ENCODE measurements around the gene STRIT1. TPM values are rescaled to one million over a fixed set of nuclear protein-coding genes. Genes with fewer than 3 reads are reported as not detected.

STRIT1 gene
- total and polyA plus RNA-seq, 2 of the 4 experiments (the other 2 are of a cell fraction), result not detected

- in situ Hi-C loops (cut with MboI; ENCODE audit: low sequenced_read_pairs), result loop anchor here (10.0 kb wide), 1 partner anchor 362 kb away; no protein-coding TSS in a partner anchor
Observed at GRCh38 chr3:155316426-155316825, 22.9 kb upstream of the STRIT1 start.

More at GRCh38 chr3:155316426-155316825, 22.9 kb upstream of the STRIT1 start:
- no peak overlapping the region for H2BK120ac ChIP-seq (ENCODE audit: low read depth, low read length)
- H3K4me2 ChIP-seq (ENCODE audit: low read depth, low read length), result no peak overlapping the region
- H3K14ac ChIP-seq (replicated peaks; ENCODE audit: low read depth, low read length), result no peak overlapping the region
- H3K4me1 ChIP-seq (ENCODE audit: control insufficient read depth, insufficient read depth, low read length), result peaks cover 1% of the 10 kb centered on the region; the same call in 1 of the 2 replicates
- H3K4me3 ChIP-seq (ENCODE audit: insufficient read depth, low read depth, low read length), result no peak overlapping the region
- H4K8ac ChIP-seq (ENCODE audit: low read depth in 2 of 2, low read length in 2 of 2), result no peak overlapping the region
- H3K9me3 ChIP-seq (ENCODE audit: control insufficient read depth, insufficient read depth, low read length), result no peaks in the 10 kb centered on the region
- no peak overlapping the region for H4K5ac ChIP-seq (ENCODE audit: low read depth, low read length)
- DNase-seq (no peak), ATAC-seq (ENCODE audit: low read depth) (no peak)
- H3K27ac ChIP-seq (ENCODE audit: insufficient read depth, low read length), result no peak overlapping the region
- no peaks in the 10 kb centered on the region for H3K79me1 ChIP-seq (ENCODE audit: low read depth in 1 of 2, low read length in 2 of 2)
- no peak overlapping the region for H3K18ac ChIP-seq (ENCODE audit: low read depth, low read length)
- no peak overlapping the region for H3K9ac ChIP-seq (ENCODE audit: low read depth, low read length)
- H2AK5ac ChIP-seq (ENCODE audit: low read depth, low read length), result no peak overlapping the region
- no peaks in the 10 kb centered on the region for H3K9me1 ChIP-seq (ENCODE audit: insufficient read depth, low read length)
- H4K20me1 ChIP-seq (ENCODE audit: insufficient read depth, low read length), result no peaks in the 10 kb centered on the region
- H2BK15ac ChIP-seq (ENCODE audit: low read depth, low read length), result no peak overlapping the region
- dilution Hi-C loops (cut with HindIII; ENCODE audit: low sequenced_read_pairs, unreplicated experiment) (no loop called here), intact Hi-C loops (cut with micrococcal nuclease) (no loop called here)
- ChIA-PET POLR2A (ENCODE audit: unreplicated experiment) (no interaction called here), CTCF (interaction anchor here (0.6 kb wide), 1 partner anchor 28 kb away, joined by 4 read pairs; no protein-coding TSS in a partner anchor)
- H4K91ac ChIP-seq (ENCODE audit: insufficient read depth, low read depth, low read length), result no peak overlapping the region
- H3K56ac ChIP-seq (ENCODE audit: extremely low read depth, insufficient read depth, low read length), result no peak overlapping the region
- H2AK9ac ChIP-seq (replicated peaks; ENCODE audit: low read depth, low read length, poor library complexity), result no peak overlapping the region
- no peak overlapping the region for H2BK5ac ChIP-seq (ENCODE audit: low read depth, low read length, poor library complexity, severe bottlenecking)
- H3K4ac ChIP-seq (ENCODE audit: low read depth, low read length), result no peak overlapping the region
- H3K36me3 ChIP-seq (ENCODE audit: control insufficient read depth, insufficient read depth, low read length), result no peaks in the 10 kb centered on the region
- H3K23ac ChIP-seq (ENCODE audit: low read depth, low read length), result no peak overlapping the region
- TF ChIP-seq NFE2L2 (IDR thresholded peaks at IDR 0.05; ENCODE audit: low read depth, low read length) (no peak), CHD1 (IDR thresholded peaks at IDR 0.05; ENCODE audit: low read depth, low read length) (no peak), RFX5 (IDR thresholded peaks at IDR 0.05; ENCODE audit: low read depth, low read length) (no peak), USF2 (IDR thresholded peaks at IDR 0.05; ENCODE audit: low read depth, low read length) (no peak), ELK1 (IDR thresholded peaks at IDR 0.05; ENCODE audit: borderline replicate concordance, low read depth, low read length) (no peak), RAD21 (IDR thresholded peaks at IDR 0.05; ENCODE audit: low read length) (no peak), MAFK (IDR thresholded peaks at IDR 0.05; ENCODE audit: low read depth, low read length) (no peak), FOS (IDR thresholded peaks at IDR 0.05; ENCODE audit: low read depth, low read length) (no peak), RCOR1 (IDR thresholded peaks at IDR 0.05; ENCODE audit: insufficient replicate concordance, low read length) (no peak), MXI1 (IDR thresholded peaks at IDR 0.05; ENCODE audit: borderline replicate concordance, low read depth, low read length) (no peak), BHLHE40 (IDR thresholded peaks at IDR 0.05; ENCODE audit: low read depth, low read length) (no peak), SMC3 (IDR thresholded peaks at IDR 0.05; ENCODE audit: low read depth, low read length) (no peak), POLR2A (IDR thresholded peaks at IDR 0.05; ENCODE audit: low read depth, low read length) (no peak), CTCF (conservative IDR thresholded peaks at IDR 0.05; ENCODE audit: low read depth, low read length) (no peak), CEBPB (IDR thresholded peaks at IDR 0.05; ENCODE audit: low read depth, low read length) (no peak)
- no peak overlapping the region for H2AFZ ChIP-seq (replicated peaks; ENCODE audit: low read length, poor library complexity)
- no peak overlapping the region for H2BK20ac ChIP-seq (ENCODE audit: low read depth, low read length)
- no peaks in the 10 kb centered on the region for H3K27me3 ChIP-seq (ENCODE audit: control insufficient read depth, insufficient read depth, low read length)
- no TSS peak for BruUV-seq (replicated peaks)
